Daoy (cell line): ENCODE measurements around the gene CNKSR3. TPM values are rescaled to one million over a fixed set of nuclear protein-coding genes. Genes with fewer than 3 reads are reported as not detected.

ENCODE experiments used
- DNase-seq: peaks from one replicate; pipeline ENCODE4 v3.0.0-alpha.2; 2015; ENCODE audit warnings: low read depth
- total RNA-seq: library from RNA; depleted of rRNA; stranded (reverse); fragments of >200 nt; shearing (Covaris generic); gene quantifications from 2 replicates; pipeline ENCODE4 v1.2.3, GENCODE V29; 2014

The CNKSR3 gene
- total RNA-seq, 1 experiment from 2014 or later = 13.0 TPM

- DNase-seq = peak; percentile 75
These were observed 31.1 kb downstream of the CNKSR3 start for GRCh38 chr6:154479351-154479769.

GRCh38 chr6:154478701-154479060 is 31.8 kb downstream of the CNKSR3 start:
- DNase-seq = peak; percentile 45

GRCh38 chr6:154478021-154478700 is 32.3 kb downstream of the CNKSR3 start:
- no peak for DNase-seq

- DNase-seq = no peak
These were observed 34.0 kb downstream of the CNKSR3 start for GRCh38 chr6:154476494-154476893.

GRCh38 chr6:154474648-154475428 is 35.6 kb downstream of the CNKSR3 start:
- DNase-seq = peak; percentile 96

GRCh38 chr6:154473324-154473723 is 37.2 kb downstream of the CNKSR3 start:
- DNase-seq = no peak

- DNase-seq = no peak
These were observed 38.7 kb downstream of the CNKSR3 start for GRCh38 chr6:154471609-154472362.

- no peak for DNase-seq
These were observed 41.1 kb downstream of the CNKSR3 start for GRCh38 chr6:154469306-154469935.

GRCh38 chr6:154468760-154469159 is 41.7 kb downstream of the CNKSR3 start:
- no peak for DNase-seq

GRCh38 chr6:154466971-154467679 is 43.4 kb downstream of the CNKSR3 start:
- no peak for DNase-seq

- no peak for DNase-seq
These were observed 44.3 kb downstream of the CNKSR3 start for GRCh38 chr6:154466139-154466538.

GRCh38 chr6:154463573-154464419 is 46.7 kb downstream of the CNKSR3 start:
- no peak for DNase-seq

- peak; percentile 42 for DNase-seq
These were observed 48.1 kb downstream of the CNKSR3 start for GRCh38 chr6:154462425-154462824.

- DNase-seq = no peak
These were observed 49.1 kb downstream of the CNKSR3 start for GRCh38 chr6:154461348-154461747.

GRCh38 chr6:154460306-154461071 is 50.0 kb downstream of the CNKSR3 start:
- DNase-seq = peak; percentile 71

GRCh38 chr6:154459513-154459912 is 51.0 kb downstream of the CNKSR3 start:
- no peak for DNase-seq

- peak; percentile 61 for DNase-seq
These were observed 51.7 kb downstream of the CNKSR3 start for GRCh38 chr6:154458565-154459470.

GRCh38 chr6:154457881-154458284 is 52.6 kb downstream of the CNKSR3 start:
- DNase-seq = peak; percentile 53
